Measurements from ENCODE around the gene LBHD2.

Gene LBHD2

GRCh38 chr14:103121121-103121845 lies 37.3 kb downstream of the LBHD2 start:
- DNase-seq: no peak

GRCh38 chr14:103121846-103122584 lies 38.0 kb downstream of the LBHD2 start:
- no peak for DNase-seq

GRCh38 chr14:103122585-103122946 lies 38.6 kb downstream of the LBHD2 start:
- no peak for DNase-seq

GRCh38 chr14:103122947-103123633 lies 39.1 kb downstream of the LBHD2 start, which contains the start of gene TNFAIP2:
TSS of gene TNFAIP2 (plus strand) at chr14:103123461. CDS start at chr14:103126458, 2,997 bp downstream.
- DNase-seq: no peak

GRCh38 chr14:103123634-103124500 lies 39.9 kb downstream of the LBHD2 start:
- no peak for DNase-seq

- DNase-seq: no peak
Measured at GRCh38 chr14:103124501-103125001, 40.5 kb downstream of the LBHD2 start.

- DNase-seq: no peak
Measured at GRCh38 chr14:103125098-103126070, 41.4 kb downstream of the LBHD2 start.

GRCh38 chr14:103126088-103126872 lies 42.3 kb downstream of the LBHD2 start:
- DNase-seq: no peak

- no peak for DNase-seq
Measured at GRCh38 chr14:103126873-103127304, 42.9 kb downstream of the LBHD2 start.

- DNase-seq: no peak
Measured at GRCh38 chr14:103127356-103127755, 43.3 kb downstream of the LBHD2 start.

GRCh38 chr14:103127861-103128598 lies 44.0 kb downstream of the LBHD2 start:
- DNase-seq: no peak

- no peak for DNase-seq
Measured at GRCh38 chr14:103128631-103129300, 44.8 kb downstream of the LBHD2 start.

- DNase-seq: no peak
Measured at GRCh38 chr14:103129301-103130016, 45.4 kb downstream of the LBHD2 start.

GRCh38 chr14:103130017-103130764 lies 46.2 kb downstream of the LBHD2 start:
- no peak for DNase-seq

GRCh38 chr14:103130965-103131364 lies 47.0 kb downstream of the LBHD2 start:
- DNase-seq: no peak

GRCh38 chr14:103131580-103131979 lies 47.6 kb downstream of the LBHD2 start:
- no peak for DNase-seq

- no peak for DNase-seq
Measured at GRCh38 chr14:103132381-103133209, 48.6 kb downstream of the LBHD2 start.
